Measurements from ENCODE around the gene CPNE6. TPM values are rescaled to one million over a fixed set of nuclear protein-coding genes. Genes with fewer than 3 reads are reported as not detected.
A peak's percentile ranks its signal among the peaks of the same experiment; 100 is the strongest.

The CPNE6 gene
- total and polyA plus RNA-seq, 2 of the 13 experiments (the other 11 are each of a cell fraction or from before 2014, with no cell fraction given) = not detected

DNA sequence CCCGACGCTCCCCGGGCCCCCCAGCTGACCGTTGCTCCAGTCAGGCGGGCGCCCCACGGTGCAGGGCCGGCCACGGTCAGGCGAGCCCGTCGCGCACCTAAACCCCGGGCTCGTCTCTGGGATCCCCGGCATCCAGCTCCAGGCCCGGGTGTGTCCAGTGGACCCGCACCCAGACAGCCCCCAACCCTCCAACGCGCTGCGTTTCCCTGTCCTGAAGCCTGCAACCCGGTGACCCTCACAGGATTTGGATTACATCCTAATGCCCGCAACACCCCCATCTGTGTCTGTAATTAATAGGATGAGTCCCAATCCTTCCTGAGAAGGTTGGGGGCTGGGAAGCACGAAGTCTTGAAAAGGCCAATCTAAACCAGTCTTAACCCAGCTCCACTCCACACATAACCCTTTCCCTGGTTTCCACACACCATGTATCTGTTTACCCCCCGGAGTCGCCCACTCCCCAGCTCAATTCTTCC, 10.4 kb downstream of the CPNE6 start (continued):
- TF ChIP-seq, protein P1, sequence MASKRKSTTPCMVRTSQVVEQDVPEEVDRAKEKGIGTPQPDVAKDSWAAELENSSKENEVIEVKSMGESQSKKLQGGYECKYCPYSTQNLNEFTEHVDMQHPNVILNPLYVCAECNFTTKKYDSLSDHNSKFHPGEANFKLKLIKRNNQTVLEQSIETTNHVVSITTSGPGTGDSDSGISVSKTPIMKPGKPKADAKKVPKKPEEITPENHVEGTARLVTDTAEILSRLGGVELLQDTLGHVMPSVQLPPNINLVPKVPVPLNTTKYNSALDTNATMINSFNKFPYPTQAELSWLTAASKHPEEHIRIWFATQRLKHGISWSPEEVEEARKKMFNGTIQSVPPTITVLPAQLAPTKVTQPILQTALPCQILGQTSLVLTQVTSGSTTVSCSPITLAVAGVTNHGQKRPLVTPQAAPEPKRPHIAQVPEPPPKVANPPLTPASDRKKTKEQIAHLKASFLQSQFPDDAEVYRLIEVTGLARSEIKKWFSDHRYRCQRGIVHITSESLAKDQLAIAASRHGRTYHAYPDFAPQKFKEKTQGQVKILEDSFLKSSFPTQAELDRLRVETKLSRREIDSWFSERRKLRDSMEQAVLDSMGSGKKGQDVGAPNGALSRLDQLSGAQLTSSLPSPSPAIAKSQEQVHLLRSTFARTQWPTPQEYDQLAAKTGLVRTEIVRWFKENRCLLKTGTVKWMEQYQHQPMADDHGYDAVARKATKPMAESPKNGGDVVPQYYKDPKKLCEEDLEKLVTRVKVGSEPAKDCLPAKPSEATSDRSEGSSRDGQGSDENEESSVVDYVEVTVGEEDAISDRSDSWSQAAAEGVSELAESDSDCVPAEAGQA (IDR thresholded peaks at IDR 0.05; ENCODE audit: low read depth) = no peak
- TF ChIP-seq, protein P1 (CRISPR knock-in tag; IDR thresholded peaks at IDR 0.05; ENCODE audit: borderline replicate concordance) = no peak
- TF ChIP-seq, protein P2, sequence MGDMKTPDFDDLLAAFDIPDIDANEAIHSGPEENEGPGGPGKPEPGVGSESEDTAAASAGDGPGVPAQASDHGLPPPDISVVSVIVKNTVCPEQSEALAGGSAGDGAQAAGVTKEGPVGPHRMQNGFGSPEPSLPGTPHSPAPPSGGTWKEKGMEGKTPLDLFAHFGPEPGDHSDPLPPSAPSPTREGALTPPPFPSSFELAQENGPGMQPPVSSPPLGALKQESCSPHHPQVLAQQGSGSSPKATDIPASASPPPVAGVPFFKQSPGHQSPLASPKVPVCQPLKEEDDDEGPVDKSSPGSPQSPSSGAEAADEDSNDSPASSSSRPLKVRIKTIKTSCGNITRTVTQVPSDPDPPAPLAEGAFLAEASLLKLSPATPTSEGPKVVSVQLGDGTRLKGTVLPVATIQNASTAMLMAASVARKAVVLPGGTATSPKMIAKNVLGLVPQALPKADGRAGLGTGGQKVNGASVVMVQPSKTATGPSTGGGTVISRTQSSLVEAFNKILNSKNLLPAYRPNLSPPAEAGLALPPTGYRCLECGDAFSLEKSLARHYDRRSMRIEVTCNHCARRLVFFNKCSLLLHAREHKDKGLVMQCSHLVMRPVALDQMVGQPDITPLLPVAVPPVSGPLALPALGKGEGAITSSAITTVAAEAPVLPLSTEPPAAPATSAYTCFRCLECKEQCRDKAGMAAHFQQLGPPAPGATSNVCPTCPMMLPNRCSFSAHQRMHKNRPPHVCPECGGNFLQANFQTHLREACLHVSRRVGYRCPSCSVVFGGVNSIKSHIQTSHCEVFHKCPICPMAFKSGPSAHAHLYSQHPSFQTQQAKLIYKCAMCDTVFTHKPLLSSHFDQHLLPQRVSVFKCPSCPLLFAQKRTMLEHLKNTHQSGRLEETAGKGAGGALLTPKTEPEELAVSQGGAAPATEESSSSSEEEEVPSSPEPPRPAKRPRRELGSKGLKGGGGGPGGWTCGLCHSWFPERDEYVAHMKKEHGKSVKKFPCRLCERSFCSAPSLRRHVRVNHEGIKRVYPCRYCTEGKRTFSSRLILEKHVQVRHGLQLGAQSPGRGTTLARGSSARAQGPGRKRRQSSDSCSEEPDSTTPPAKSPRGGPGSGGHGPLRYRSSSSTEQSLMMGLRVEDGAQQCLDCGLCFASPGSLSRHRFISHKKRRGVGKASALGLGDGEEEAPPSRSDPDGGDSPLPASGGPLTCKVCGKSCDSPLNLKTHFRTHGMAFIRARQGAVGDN (CRISPR knock-in tag; IDR thresholded peaks at IDR 0.05) = no peak; the same call in 1 of the 2 replicates
- TF ChIP-seq, protein P3, sequence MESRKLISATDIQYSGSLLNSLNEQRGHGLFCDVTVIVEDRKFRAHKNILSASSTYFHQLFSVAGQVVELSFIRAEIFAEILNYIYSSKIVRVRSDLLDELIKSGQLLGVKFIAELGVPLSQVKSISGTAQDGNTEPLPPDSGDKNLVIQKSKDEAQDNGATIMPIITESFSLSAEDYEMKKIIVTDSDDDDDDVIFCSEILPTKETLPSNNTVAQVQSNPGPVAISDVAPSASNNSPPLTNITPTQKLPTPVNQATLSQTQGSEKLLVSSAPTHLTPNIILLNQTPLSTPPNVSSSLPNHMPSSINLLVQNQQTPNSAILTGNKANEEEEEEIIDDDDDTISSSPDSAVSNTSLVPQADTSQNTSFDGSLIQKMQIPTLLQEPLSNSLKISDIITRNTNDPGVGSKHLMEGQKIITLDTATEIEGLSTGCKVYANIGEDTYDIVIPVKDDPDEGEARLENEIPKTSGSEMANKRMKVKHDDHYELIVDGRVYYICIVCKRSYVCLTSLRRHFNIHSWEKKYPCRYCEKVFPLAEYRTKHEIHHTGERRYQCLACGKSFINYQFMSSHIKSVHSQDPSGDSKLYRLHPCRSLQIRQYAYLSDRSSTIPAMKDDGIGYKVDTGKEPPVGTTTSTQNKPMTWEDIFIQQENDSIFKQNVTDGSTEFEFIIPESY (CRISPR knock-in tag; IDR thresholded peaks at IDR 0.05) = no peak
- TF ChIP-seq, protein P4, sequence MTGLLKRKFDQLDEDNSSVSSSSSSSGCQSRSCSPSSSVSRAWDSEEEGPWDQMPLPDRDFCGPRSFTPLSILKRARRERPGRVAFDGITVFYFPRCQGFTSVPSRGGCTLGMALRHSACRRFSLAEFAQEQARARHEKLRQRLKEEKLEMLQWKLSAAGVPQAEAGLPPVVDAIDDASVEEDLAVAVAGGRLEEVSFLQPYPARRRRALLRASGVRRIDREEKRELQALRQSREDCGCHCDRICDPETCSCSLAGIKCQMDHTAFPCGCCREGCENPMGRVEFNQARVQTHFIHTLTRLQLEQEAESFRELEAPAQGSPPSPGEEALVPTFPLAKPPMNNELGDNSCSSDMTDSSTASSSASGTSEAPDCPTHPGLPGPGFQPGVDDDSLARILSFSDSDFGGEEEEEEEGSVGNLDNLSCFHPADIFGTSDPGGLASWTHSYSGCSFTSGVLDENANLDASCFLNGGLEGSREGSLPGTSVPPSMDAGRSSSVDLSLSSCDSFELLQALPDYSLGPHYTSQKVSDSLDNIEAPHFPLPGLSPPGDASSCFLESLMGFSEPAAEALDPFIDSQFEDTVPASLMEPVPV (CRISPR knock-in tag; IDR thresholded peaks at IDR 0.05) = no peak
- TF ChIP-seq PRPF4 (IDR thresholded peaks at IDR 0.05; ENCODE audit: low read depth, low read length, poor library complexity, severe bottlenecking) = peak; percentile 18
- no peak for TF ChIP-seq MAFG (CRISPR knock-in tag; IDR thresholded peaks at IDR 0.05)
- no peak for TF ChIP-seq RFX3 (CRISPR knock-in tag; IDR thresholded peaks at IDR 0.05)
- 0 out of 2 replicates have a peak, but pooled peaks have one; percentile 61 for TF ChIP-seq ZNF383 (CRISPR knock-in tag; IDR thresholded peaks at IDR 0.05; ENCODE audit: borderline replicate concordance)

Measured in HepG2 (cell line).